ENCODE measurements around the gene CDK6.

- TF ChIP-seq CTCF (IDR thresholded peaks at IDR 0.05; ENCODE audit: borderline replicate concordance, extremely low read depth, low read length, poor library complexity, severe bottlenecking) (no peak), EZH2 (IDR thresholded peaks at IDR 0.05; ENCODE audit: borderline replicate concordance, low read depth, low read length, severe bottlenecking) (no peak)
Observed at GRCh38 chr7:92608380-92609322, 227.7 kb downstream of the CDK6 start.
